HG02571 (cell line): ENCODE data around the gene LYG2.
"Not testable (repeated sequence)": the region's sequence is repeated elsewhere in the genome, so short reads cannot be mapped to it uniquely, and the experiment has no call there.

Source experiments
- ATAC-seq: cut with Tn5 transposase; IDR thresholded peaks from one replicate; pipeline ENCODE4 v1.9.1; 2021; ENCODE audit warnings: mild to moderate bottlenecking, moderate library complexity; ENCODE audit not compliant: unreplicated experiment

The LYG2 gene

GRCh38 chr2:99255491-99256318, at the start of gene LYG2:
LYG2 (minus strand) TSS chr2:99255666; CDS start chr2:99254260, 1,406 bp downstream.
- no peak for ATAC-seq

DNA sequence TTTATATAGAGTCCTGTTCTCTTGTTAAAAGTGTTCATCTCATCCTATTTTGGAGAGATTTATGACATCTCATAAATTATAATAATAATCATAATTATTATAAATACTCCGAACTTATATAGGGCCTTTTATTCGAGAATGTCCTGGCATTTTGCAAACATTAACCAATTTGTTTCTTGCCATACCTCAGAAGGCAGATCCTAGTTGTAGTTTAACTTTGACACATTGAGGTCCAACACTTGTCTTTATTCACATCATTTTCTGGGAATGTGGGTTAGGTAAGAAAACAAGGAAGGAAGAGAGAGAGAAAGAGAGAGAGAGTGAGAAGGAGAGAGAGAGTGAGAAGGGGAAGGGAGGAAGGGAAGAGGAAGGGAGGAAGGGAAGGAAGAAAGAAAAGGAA, 45.6 kb upstream of the LYG2 start, which contains the start of gene LYG1:
Gene LYG1, minus strand, starts transcription at position 101 of the 400 bp plus-strand sequence. CDS start 5,527 bp downstream, outside the sequence.
- not testable (repeated sequence) for ATAC-seq

- no peak for ATAC-seq
Measured at GRCh38 chr2:99299580-99299979, 44.1 kb upstream of the LYG2 start.

- no peak for ATAC-seq
Measured at GRCh38 chr2:99297994-99298393, 42.5 kb upstream of the LYG2 start.

DNA sequence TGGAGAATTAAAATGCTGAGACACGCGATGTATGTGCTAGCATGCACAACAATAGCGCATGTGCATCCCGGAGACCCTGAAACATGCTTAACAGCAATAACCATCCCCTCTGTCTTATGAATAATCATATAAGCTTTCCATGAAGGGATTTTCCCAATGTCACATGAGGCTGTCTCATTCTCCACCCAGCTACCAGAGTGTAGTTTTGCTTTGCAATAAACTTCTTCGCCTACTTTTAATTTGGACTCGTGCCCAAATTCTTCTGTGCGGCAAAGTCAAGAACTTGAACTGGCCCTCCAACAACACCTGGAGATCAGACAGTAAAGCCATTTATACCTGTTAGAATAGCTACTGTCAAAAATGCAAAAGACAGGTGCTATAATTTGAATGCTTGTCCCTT, 30.1 kb upstream of the LYG2 start:
- ATAC-seq, result no peak

DNA sequence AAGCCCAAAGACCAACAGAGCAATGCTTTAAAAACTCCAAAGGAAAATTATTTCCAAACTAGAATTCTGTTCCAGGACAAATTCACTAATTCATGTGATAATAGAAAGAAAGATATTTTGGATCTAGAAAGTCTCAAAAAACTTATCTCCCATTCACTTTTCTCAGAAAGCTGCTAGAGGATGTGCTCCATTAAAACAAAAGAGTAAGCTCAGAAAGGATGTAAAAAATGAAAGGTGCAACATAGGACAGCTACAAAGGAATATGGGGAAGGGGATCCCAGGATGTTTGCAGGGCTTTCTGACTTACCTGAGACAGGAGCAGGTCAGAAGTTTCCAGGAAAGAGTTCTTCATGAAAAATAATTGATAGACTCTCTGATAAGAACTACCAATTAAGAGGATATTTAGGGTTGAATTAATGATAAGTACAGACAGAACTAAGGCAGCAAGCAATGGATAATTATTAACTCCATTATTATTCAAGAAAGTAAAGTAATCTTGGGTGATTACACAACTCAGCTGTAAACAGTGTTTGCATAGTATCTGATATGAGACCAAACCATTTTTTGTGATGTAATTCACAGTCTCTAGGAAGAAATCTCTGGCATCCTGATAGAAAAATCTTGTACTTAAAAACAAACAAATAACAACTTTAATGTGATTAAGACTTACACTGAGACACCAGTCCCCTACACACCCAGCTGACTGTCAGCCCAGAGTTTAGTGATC, 24.7 kb upstream of the LYG2 start:
- ATAC-seq, result no peak

DNA sequence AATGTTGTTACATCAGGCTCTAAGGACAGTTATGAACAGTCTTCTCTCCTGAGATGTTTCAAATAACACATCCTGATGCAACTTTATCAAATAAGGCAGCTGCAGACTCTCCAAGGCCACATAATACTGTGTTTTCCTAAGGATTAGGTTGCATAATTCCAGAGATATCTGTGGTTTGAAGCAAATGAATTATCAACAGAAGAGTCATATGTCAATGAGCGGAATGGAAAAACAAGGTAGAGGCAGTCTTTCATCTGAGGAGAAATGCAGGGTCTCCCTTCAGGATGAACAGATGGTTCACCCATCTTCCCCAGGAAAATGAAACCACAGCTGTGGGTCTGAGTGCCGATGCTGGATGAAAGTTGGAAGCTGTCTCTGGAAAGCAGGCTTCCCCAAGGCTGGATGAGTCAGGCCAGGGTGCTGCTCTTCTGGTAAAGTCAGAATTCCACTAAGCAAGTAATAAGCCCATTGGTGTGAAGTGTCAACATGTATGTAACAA, 23.4 kb upstream of the LYG2 start:
- no peak for ATAC-seq

- ATAC-seq, result not testable (repeated sequence)
Measured at GRCh38 chr2:99278195-99278765, 22.8 kb upstream of the LYG2 start.

DNA sequence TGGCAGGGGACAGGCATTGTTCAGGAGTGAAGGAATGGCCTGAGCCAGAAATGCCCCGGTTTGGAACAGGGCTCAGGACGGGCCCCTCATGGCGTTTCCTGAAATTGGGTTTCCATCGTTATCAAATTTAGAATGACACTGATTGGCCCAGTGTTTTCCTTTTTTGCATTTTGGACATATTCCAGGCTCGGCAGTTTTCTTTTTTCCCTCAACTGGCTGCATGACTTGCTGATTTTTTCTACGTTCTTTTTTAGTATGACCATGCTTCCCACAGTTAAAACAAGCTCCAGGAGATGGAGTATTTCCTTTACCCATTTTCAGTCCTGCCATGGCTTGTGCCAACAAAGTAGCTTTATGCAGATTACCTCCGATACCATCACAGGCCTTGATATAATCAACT, 20.4 kb upstream of the LYG2 start:
- no peak for ATAC-seq

DNA sequence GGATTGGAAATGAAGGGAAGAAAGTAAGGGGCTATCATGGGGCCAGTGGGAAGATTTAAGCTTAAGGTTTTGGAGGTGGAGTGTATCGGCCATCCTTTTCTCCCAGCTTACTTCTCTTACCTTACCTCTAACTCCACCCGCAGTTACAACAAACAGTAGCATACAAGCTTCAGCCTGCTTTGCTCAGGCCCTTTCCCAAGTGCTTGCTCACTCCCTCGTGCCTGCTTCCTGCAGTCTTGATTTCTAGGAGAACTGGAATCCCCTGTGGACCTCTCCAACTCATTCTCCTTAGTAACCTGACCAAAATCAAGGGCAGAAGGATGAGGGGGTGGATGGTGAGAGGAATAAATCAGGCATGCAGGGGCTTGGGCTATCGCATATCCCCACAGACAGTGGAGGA, 5.8 kb upstream of the LYG2 start:
- ATAC-seq, result no peak

DNA sequence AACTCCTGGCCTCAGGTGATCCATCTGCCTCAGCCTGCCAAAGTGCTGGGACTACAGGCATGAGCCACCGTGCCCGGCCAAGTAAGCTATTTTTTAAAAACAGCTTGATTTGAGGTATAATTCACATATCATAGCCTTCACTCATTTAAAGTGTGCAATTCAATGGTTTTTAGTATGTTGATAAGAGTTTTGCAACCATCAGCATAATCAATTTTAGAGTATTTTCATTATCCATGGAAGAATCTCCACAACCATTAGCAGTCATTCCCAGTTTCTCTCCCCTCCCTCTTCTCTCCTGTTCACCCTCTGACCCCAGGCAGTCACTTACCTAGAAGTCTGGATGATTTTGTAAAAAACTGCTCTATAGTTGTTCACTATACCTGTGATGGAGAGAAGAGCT, 4.7 kb upstream of the LYG2 start:
- ATAC-seq, result no peak

GRCh38 chr2:99259465-99259864, 4.0 kb upstream of the LYG2 start:
- ATAC-seq, result no peak

DNA sequence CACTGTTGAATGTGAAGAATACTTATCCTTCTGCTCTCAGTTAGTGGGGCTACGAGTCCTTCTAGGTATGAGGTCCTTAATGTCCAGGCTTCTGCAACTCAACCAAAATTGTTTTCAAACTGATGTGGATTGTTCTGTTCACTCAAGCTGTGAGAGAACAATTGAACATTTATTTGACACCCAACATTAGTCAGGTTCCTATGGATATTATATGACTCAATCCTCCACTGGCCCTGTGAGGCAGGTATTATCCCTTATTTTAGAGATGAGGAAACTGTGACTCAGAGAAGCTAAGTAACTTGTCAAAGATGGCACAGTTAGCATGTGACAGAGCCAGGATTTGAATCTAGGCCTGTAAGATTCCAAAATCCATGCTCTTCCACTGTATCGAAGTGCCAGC, 1.2 kb upstream of the LYG2 start:
- no peak for ATAC-seq

- no peak for ATAC-seq
Measured at GRCh38 chr2:99249951-99250350, 5.5 kb downstream of the LYG2 start.

DNA sequence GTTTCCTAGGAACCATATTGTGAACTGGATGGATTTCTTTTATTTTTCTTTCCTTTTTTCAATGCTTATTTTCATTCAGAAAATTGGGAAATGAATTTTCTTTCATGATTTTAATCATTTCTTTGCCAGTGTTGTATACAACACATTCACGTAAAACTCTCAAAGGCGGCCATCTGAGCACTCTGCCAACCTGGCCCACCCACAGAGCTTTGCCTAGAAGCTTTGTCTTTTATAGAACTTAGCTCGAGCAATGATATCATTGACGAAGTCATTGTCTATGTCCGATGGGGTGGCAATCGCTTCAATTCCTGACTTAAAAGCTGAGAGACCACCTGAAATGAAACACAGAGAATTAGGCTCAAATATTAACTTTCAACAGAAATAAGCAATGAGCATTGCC, 13.3 kb downstream of the LYG2 start:
- no peak for ATAC-seq

DNA sequence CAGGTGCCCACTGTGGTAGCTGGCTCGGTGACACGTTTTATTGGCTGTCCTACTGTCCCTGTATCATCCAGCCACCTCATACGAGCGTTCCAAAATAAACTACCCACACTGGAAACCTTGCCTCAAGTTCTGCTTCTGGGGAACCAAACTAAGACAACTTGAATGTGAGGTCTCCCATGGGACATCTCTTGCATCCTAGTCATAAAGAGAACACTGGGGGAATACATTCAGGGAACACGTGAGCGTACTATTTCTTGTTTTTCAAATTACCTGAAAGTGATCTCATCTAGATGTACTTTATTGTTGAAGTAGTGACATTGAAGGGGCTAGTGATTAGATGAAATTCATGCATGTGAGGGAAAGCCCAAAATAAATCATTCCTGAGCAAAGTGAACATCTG, 15.0 kb downstream of the LYG2 start:
- no peak for ATAC-seq

- ATAC-seq, result no peak
Measured at GRCh38 chr2:99238599-99238998, 16.9 kb downstream of the LYG2 start.

- not testable (repeated sequence) for ATAC-seq
Measured at GRCh38 chr2:99233177-99233576, 22.3 kb downstream of the LYG2 start.

DNA sequence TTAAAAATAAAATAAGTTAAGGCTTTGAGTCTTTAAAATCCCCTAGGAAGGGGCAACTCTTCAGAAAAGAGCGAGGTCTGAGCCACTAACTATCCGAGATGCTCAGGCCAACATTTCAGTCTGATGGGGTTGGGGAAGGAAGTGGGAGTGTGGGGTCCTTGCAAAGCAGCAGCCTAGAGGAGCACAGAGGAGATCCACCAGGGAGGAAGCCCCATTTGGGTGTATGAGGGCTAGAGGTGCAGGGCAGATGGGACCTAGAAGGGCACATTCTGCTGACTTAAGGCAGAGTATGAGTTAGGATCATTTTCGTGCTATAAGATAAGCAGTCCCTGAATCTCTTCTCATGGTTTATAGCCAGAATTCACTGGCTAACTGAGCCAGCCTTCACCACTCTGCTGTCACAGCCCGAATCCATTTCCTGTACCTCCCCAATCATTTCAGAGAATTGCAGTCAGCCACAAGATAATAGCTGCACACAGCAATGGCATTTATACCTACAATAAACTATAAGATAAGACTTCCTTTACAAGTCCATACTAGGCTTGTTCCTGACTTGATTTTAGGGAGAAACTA, 37.5 kb downstream of the LYG2 start:
- ATAC-seq, result no peak

GRCh38 chr2:99216096-99216495, 39.4 kb downstream of the LYG2 start:
- no peak for ATAC-seq

- ATAC-seq, result no peak
Measured at GRCh38 chr2:99205491-99205890, 50.0 kb downstream of the LYG2 start.
